Measurements from ENCODE around the gene RAN. TPM values are rescaled to one million over a fixed set of nuclear protein-coding genes. Genes with fewer than 3 reads are reported as not detected.
"Not testable (repeated sequence)": the region's sequence is repeated elsewhere in the genome, so short reads cannot be mapped to it uniquely, and the experiment has no call there.

Gene RAN
- total and polyA plus RNA-seq, 4 donors: 210 to 505 (median 354) TPM

DNA sequence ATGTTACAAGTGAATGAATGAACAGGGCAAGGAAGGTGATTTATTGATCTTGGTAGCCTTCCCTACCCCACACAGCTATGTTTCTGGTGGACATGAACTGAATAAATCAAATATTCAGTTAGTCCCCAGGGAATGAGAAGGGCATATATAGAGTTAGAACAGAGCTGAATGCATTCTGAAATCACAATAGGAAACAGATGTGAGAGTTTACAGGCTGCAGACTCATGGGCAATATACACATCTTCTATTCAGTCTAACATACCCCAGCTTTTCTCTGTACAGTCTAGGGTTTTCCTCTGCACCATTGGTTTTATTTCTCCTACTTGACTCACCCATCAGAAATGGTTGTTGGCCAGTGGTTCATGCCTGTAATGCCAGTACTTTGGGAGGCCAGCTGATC, 25.5 kb upstream of the RAN start:
- no peaks in the 10 kb centered on the region for H3K27me3 ChIP-seq (ENCODE audit: control insufficient read depth in 3 of 3, insufficient read depth in 3 of 3, low read length in 2 of 3)
- no peak overlapping the region for H3K4me3 ChIP-seq
- H3K36me3 ChIP-seq (ENCODE audit: control insufficient read depth in 4 of 4, insufficient read depth in 4 of 4, low read length in 4 of 4): no peaks in the 10 kb centered on the region
- peaks cover 0 to 2% (median 0%) of the 10 kb centered on the region in 4 donors for H3K9me3 ChIP-seq (ENCODE audit: control insufficient read depth in 4 of 4, insufficient read depth in 3 of 4, low read length in 3 of 4)
- peaks cover 0 to 9% (median 0%) of the 10 kb centered on the region in 5 donors for H3K4me1 ChIP-seq (ENCODE audit: control insufficient read depth in 5 of 5, insufficient read depth in 5 of 5, low read length in 5 of 5)
- DNase-seq: no peak
- ATAC-seq (ENCODE audit: insufficient read depth, low FRiP score): no peak
- H3K27ac ChIP-seq (ENCODE audit: low read depth in 1 of 2, low read length in 1 of 2): no peak overlapping the region
- H3K9ac ChIP-seq (ENCODE audit: insufficient read depth in 1 of 2, low read length in 2 of 2): no peak overlapping the region
- TF ChIP-seq, protein P1, sequence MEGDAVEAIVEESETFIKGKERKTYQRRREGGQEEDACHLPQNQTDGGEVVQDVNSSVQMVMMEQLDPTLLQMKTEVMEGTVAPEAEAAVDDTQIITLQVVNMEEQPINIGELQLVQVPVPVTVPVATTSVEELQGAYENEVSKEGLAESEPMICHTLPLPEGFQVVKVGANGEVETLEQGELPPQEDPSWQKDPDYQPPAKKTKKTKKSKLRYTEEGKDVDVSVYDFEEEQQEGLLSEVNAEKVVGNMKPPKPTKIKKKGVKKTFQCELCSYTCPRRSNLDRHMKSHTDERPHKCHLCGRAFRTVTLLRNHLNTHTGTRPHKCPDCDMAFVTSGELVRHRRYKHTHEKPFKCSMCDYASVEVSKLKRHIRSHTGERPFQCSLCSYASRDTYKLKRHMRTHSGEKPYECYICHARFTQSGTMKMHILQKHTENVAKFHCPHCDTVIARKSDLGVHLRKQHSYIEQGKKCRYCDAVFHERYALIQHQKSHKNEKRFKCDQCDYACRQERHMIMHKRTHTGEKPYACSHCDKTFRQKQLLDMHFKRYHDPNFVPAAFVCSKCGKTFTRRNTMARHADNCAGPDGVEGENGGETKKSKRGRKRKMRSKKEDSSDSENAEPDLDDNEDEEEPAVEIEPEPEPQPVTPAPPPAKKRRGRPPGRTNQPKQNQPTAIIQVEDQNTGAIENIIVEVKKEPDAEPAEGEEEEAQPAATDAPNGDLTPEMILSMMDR (IDR thresholded peaks at IDR 0.05; ENCODE audit: control extremely low read depth, extremely low read depth): no peak

DNA sequence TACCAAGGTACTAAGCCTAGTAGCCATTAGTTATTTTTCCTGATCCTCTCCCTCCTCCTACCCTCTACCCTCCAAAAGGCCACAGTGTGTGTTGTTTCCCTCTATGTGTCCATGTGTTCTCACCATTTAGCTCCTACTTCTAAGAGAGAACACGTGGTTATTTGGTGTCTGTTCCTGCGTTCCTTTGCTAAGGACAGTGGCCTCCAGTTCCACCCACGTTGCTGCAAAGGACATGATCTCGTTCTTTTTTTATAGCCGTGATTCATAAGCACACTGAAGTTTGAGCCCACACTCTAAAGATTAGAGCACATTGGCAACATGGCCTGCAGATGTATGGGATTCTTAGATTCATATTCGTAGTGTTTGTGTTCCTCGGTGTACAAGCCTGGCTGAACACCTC, 24.8 kb upstream of the RAN start:
- ATAC-seq (ENCODE audit: insufficient read depth, low FRiP score) (no peak), DNase-seq (no peak)
- H3K36me3 ChIP-seq (ENCODE audit: control insufficient read depth in 4 of 4, insufficient read depth in 4 of 4, low read length in 4 of 4): no peaks in the 10 kb centered on the region
- no peak overlapping the region for H3K27ac ChIP-seq (ENCODE audit: low read depth in 1 of 2, low read length in 1 of 2)
- 77 to 83% methylated on average over 7 of the region's 7 CpGs for WGBS, 2 donors
- peaks cover 0 to 2% (median 0%) of the 10 kb centered on the region in 4 donors for H3K9me3 ChIP-seq (ENCODE audit: control insufficient read depth in 4 of 4, insufficient read depth in 3 of 4, low read length in 3 of 4)
- H3K27me3 ChIP-seq (ENCODE audit: control insufficient read depth in 3 of 3, insufficient read depth in 3 of 3, low read length in 2 of 3): no peaks in the 10 kb centered on the region
- H3K4me3 ChIP-seq: no peak overlapping the region
- peaks cover 0 to 9% (median 0%) of the 10 kb centered on the region in 5 donors for H3K4me1 ChIP-seq (ENCODE audit: control insufficient read depth in 5 of 5, insufficient read depth in 5 of 5, low read length in 5 of 5)
- TF ChIP-seq, protein P1 (IDR thresholded peaks at IDR 0.05; ENCODE audit: control extremely low read depth, extremely low read depth): no peak
- no peak overlapping the region for H3K9ac ChIP-seq (ENCODE audit: insufficient read depth in 1 of 2, low read length in 2 of 2)

DNA sequence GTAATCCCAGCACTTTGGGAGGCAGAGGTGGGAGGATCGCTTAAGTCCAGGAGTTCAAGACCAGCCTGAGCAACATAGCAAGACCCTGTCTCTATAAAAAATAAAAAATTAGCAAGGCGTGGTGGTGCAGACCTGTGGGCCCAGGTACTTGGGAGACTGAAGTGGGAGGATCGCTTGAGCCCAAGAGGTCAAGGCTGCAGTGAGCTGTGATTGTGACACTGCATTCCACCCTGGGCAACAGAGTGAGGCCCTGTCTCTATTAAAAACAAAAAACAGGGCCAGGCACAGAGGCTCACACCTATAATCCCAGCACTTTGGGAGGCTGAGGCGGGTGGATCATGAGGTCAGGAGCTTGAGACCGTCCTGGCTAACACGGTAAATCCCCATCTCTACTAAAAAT, 23.8 kb upstream of the RAN start:
- H3K27me3 ChIP-seq (ENCODE audit: control insufficient read depth in 3 of 3, insufficient read depth in 3 of 3, low read length in 2 of 3); H3K4me3 ChIP-seq; H3K4me1 ChIP-seq (ENCODE audit: control insufficient read depth in 5 of 5, insufficient read depth in 5 of 5, low read length in 5 of 5); H3K9me3 ChIP-seq (ENCODE audit: control insufficient read depth in 4 of 4, insufficient read depth in 3 of 4, low read length in 3 of 4); H3K9ac ChIP-seq (ENCODE audit: insufficient read depth in 1 of 2, low read length in 2 of 2); H3K27ac ChIP-seq (ENCODE audit: low read depth in 1 of 2, low read length in 1 of 2); H3K36me3 ChIP-seq (ENCODE audit: control insufficient read depth in 4 of 4, insufficient read depth in 4 of 4, low read length in 4 of 4); DNase-seq; ATAC-seq (ENCODE audit: insufficient read depth, low FRiP score): not testable (repeated sequence)
- 83 to 96% methylated on average over 6 of the region's 6 CpGs for WGBS, 2 donors

DNA sequence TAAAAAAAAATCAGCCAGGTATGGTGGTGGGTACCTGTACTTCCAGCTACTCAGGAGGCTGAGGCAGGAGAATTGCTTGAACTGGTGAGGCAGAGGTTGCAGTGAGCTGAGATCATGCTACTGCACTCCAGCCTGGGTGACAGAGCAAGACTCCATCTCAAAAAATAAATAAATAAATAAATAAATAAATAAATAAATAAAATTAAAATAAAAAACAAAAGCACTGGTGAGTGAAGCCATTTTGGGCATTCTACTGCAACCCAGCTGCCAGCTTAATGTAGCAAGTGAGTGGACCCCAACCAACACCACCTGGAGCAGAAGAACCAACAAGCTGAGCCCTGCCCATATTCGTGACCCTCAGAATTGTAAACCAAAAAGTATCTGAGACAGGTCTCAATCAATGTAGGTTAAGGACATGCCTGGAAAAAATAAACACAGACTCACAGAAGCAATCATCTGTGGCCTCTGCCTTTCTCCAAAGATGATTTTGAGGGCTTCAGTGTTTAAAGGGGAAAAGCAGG, 23.0 kb upstream of the RAN start:
- H3K4me3 ChIP-seq; H3K36me3 ChIP-seq (ENCODE audit: control insufficient read depth in 4 of 4, insufficient read depth in 4 of 4, low read length in 4 of 4); H3K27me3 ChIP-seq (ENCODE audit: control insufficient read depth in 3 of 3, insufficient read depth in 3 of 3, low read length in 2 of 3); H3K9me3 ChIP-seq (ENCODE audit: control insufficient read depth in 4 of 4, insufficient read depth in 3 of 4, low read length in 3 of 4); H3K4me1 ChIP-seq (ENCODE audit: control insufficient read depth in 5 of 5, insufficient read depth in 5 of 5, low read length in 5 of 5); H3K9ac ChIP-seq (ENCODE audit: insufficient read depth in 1 of 2, low read length in 2 of 2); H3K27ac ChIP-seq (ENCODE audit: low read depth in 1 of 2, low read length in 1 of 2); ATAC-seq (ENCODE audit: insufficient read depth, low FRiP score); DNase-seq: not testable (repeated sequence)
- 97 to 100% methylated on average over 1 of the region's 1 CpG for WGBS, 2 donors
